ENCODE measurements around the gene RHOF.
"Not testable (repeated sequence)": the region's sequence is repeated elsewhere in the genome, so short reads cannot be mapped to it uniquely, and the experiment has no call there.

Gene RHOF

DNA sequence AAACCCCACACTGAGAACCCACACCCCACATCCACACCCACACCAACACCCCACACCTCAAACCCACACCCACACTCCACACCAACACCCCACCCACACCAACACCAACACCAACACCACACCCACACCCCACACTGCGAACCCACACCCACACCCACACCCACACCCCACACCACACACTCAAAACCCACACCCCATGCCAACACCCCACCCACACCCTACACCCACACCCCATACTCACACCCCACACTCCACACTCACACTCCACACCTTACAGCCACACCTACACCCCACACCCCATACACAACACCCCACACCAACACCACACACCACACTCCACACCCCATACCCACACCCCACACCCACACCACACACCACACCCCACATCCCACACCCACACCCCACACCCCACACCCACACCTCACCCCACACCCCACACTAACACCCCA lies 43.0 kb downstream of the RHOF start:
- TF ChIP-seq, protein P1, sequence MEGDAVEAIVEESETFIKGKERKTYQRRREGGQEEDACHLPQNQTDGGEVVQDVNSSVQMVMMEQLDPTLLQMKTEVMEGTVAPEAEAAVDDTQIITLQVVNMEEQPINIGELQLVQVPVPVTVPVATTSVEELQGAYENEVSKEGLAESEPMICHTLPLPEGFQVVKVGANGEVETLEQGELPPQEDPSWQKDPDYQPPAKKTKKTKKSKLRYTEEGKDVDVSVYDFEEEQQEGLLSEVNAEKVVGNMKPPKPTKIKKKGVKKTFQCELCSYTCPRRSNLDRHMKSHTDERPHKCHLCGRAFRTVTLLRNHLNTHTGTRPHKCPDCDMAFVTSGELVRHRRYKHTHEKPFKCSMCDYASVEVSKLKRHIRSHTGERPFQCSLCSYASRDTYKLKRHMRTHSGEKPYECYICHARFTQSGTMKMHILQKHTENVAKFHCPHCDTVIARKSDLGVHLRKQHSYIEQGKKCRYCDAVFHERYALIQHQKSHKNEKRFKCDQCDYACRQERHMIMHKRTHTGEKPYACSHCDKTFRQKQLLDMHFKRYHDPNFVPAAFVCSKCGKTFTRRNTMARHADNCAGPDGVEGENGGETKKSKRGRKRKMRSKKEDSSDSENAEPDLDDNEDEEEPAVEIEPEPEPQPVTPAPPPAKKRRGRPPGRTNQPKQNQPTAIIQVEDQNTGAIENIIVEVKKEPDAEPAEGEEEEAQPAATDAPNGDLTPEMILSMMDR (IDR thresholded peaks at IDR 0.05) = no peak
- DNase-seq (ENCODE audit: low spot score) = no peak
- no peak overlapping the region for H3K4me3 ChIP-seq
- no peak overlapping the region for H3K27ac ChIP-seq

DNA sequence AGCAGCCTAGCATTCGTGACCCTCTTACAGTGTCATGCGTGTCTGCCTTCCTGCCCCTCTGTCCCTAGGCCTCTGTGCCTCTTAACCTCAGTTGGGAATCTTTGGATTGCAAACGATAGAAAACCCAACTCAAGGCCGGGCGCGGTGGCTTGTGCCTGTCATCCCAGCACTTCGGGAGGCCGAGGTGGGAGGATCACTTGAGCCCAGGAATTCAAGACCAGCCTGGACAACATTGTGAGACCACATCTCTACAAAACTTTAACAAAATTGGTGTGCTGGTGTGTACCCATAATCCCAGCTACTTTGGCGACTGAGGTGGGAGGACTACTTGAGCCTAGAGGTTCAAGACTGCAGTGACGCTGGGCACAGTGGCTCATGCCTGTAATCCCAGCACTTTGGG lies 44.2 kb downstream of the RHOF start:
- TF ChIP-seq, protein P1 (IDR thresholded peaks at IDR 0.05) = no peak
- peak overlapping the region in 1 of 2 donors; percentile 37 for H3K27ac ChIP-seq
- no peak overlapping the region for H3K4me3 ChIP-seq

DNA sequence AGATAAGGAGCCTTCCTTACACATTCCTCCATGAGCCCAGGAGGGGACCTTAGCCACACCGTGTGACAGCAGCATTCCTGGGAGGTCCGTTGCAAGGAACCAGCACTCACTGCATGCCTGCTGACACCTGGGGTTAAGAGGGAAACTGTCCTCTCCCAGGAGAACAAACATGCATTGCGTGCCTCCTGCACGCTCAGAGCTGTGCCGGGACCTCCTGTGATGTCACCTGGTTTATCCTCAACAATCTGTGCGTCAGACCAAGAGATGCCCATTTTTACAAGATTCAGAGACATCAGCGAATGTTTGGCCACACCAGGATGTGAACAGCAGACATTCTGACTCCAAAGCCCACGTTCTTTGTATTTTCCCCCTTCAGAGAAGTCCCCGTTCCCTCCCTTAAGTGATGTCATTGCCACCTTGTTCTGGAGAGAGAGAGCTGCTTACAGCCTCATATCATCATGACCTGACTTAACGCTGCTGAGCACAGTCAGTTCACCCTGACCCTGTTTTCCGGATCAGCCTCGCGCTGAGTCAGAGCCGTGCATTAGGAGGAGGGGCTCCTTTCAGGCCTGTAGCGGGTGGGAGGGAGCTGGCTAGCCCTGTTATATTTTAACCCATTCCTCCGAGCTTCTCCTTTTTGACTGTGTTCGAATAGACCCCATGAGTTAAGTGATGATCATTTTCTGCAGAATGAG lies 44.8 kb downstream of the RHOF start:
- Histone ChIP-seq H3K4me3 (no peak overlapping the region), H3K27ac (peak overlapping the region; percentile 29 to 37)
- TF ChIP-seq, protein P1 (IDR thresholded peaks at IDR 0.05) = no peak
- DNase-seq (ENCODE audit: low spot score) = no peak

More for the DNA sequence above, 44.2 kb downstream of the RHOF start:
- no peak for DNase-seq (ENCODE audit: low spot score)

DNA sequence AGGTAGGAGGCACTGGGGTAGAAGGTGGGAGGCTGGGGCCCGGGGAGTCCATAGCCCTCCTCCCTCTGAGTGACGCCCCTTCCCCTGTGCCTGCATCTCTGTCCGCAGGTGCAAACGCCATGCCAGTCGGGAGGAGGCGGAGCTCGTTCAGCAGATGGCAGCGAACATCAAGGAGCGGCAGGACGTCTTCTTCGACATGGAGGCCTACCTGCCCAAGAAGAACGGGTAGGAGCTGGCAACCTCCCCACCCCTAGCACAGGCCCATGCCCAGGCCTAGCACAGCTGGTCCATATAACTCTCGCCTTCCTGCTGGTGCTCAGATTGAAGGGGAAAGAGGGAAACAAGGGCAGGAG lies 45.3 kb downstream of the RHOF start:
- H3K4me3 ChIP-seq = no peak overlapping the region
- DNase-seq (ENCODE audit: low spot score) = no peak
- H3K27ac ChIP-seq = peak overlapping the region; percentile 29 to 37
- TF ChIP-seq, protein P1 (IDR thresholded peaks at IDR 0.05) = no peak

DNA sequence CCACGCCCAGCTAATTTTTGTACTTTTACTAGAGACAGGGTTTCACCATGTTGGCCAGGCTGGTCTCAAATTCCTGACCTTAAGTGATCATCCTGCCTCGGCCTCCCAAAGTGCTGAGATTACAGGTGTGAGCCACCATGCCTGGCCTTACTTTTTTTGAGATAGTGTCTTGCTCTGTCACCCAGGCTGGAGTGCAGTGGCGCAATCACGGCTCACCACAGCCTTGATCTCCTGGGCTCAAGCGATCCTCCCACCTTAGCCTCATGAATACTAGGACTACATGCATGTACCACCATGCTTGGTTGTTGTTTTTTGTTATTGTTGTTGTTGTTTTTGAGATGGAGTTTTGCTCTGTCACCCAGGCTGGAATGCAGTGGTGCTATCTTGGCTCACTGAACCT lies 47.9 kb downstream of the RHOF start:
- not testable (repeated sequence) for DNase-seq (ENCODE audit: low spot score); H3K27ac ChIP-seq; H3K4me3 ChIP-seq

DNA sequence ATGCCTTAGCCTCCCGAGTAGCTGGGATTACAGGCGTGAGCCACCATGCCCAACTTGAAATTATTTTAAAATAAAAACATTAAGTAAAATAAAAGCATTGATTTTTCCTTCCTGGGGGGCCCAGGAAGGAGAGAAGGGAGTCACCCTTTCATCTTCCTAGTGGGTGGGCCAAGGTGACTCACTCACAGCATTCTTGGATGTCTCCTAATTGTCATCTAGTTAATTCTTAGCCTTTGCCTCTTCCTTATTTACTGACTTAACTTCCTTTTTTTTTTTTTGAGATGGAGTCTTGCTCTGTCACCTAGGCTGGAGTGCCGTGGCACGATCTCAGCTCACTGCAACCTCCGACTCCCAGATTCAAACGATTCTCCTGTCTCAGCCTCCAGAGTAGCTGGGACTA lies 51.7 kb downstream of the RHOF start:
- H3K27ac ChIP-seq = peak overlapping the region in 1 of 2 donors; percentile 55
- no peak for DNase-seq (ENCODE audit: low spot score)
- TF ChIP-seq, protein P1 (IDR thresholded peaks at IDR 0.05) = no peak
- H3K4me3 ChIP-seq = no peak overlapping the region

DNA sequence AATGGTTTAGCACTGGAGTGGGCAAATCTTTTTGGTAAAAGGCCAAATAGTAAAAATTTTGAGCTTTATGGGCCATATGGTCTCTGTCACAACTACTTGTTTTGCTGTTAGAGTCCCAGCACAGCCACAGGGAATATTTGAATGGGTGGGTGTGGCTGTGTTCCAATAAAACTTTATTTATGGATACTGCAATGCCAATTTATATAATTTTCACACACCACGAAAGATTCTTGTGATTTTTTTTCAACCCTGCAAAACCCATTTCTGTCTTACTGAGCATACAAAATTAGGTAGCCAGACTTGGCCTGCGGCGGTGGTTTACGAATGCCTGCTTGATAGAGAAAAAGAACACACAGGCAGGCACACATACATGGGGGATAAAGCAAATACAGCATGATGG lies 52.6 kb downstream of the RHOF start:
- no peak for DNase-seq (ENCODE audit: low spot score)
- Histone ChIP-seq H3K27ac (no peak overlapping the region), H3K4me3 (no peak overlapping the region)
- TF ChIP-seq, protein P1 (IDR thresholded peaks at IDR 0.05) = no peak

Measured in coronary artery (tissue), 2 donors.